ENCODE measurements around the gene NUP210L.

Gene NUP210L

GRCh38 chr1:153962088-153963029 is 192.5 kb downstream of the NUP210L start (continued):
- peak; percentile 17 for TF ChIP-seq IKZF3 (tag by site-specific recombination; IDR thresholded peaks at IDR 0.05)
- no peak for TF ChIP-seq ZNF561 (tag by site-specific recombination; IDR thresholded peaks at IDR 0.05; ENCODE audit: borderline replicate concordance)
- no peak for TF ChIP-seq ZNF600 (tag by site-specific recombination; IDR thresholded peaks at IDR 0.05)
- no peak for TF ChIP-seq ZNF274 (IDR thresholded peaks at IDR 0.05; ENCODE audit: low read length)
- TF ChIP-seq ZNF274 (tag by site-specific recombination; IDR thresholded peaks at IDR 0.05; ENCODE audit: borderline replicate concordance), result no peak
- TF ChIP-seq ZNF76 (tag by site-specific recombination; IDR thresholded peaks at IDR 0.05; ENCODE audit: borderline replicate concordance, low read depth), result peak; percentile 82
- TF ChIP-seq ZNF266 (tag by site-specific recombination; IDR thresholded peaks at IDR 0.05; ENCODE audit: low read depth), result no peak
- no peak for TF ChIP-seq ZSCAN4 (tag by site-specific recombination; IDR thresholded peaks at IDR 0.05)
- TF ChIP-seq ZNF777 (tag by site-specific recombination; IDR thresholded peaks at IDR 0.05; ENCODE audit: borderline replicate concordance), result no peak
- TF ChIP-seq ZNF670 (tag by site-specific recombination; IDR thresholded peaks at IDR 0.05; ENCODE audit: low read depth), result no peak
- no peak for TF ChIP-seq ZNF623 (tag by site-specific recombination; IDR thresholded peaks at IDR 0.05)
- peak; percentile 79 for TF ChIP-seq ZNF423 (tag by site-specific recombination; IDR thresholded peaks at IDR 0.05)

GRCh38 chr1:153961421-153961820 is 193.5 kb downstream of the NUP210L start:
- H3K4me1 ChIP-seq (ENCODE audit: control insufficient read depth, insufficient read depth, low read length), result peaks cover 13% of the 10 kb centered on the region; the same call in 1 of the 2 replicates
- H3K36me3 ChIP-seq (ENCODE audit: control insufficient read depth in 2 of 2, insufficient read depth in 1 of 2, low read length in 2 of 2), result peaks cover 0 to 31% of the 10 kb centered on the region in 2 experiments; a peak in 2 of 3 replicates
- H3K27ac ChIP-seq (ENCODE audit: extremely low read depth, low read depth, low read length), result no peak overlapping the region
- ChIA-PET POLR2A (interaction anchor here (3.0 kb wide), 1 partner anchor 16 kb away, joined by 58 read pairs; the partner anchor contains the start of gene JTB), CTCF (no interaction called here)
- no peak overlapping the region for H3K4me3 ChIP-seq (ENCODE audit: low read depth, low read length)
- no peaks in the 10 kb centered on the region for H3K9me3 ChIP-seq (ENCODE audit: control insufficient read depth, insufficient read depth, low read depth, low read length)
- TF ChIP-seq ZNF292 (tag by site-specific recombination; IDR thresholded peaks at IDR 0.05; ENCODE audit: borderline replicate concordance, low read depth), result no peak
- no peak for TF ChIP-seq ZNF639 (tag by site-specific recombination; IDR thresholded peaks at IDR 0.05)
- TF ChIP-seq IKZF3 (tag by site-specific recombination; IDR thresholded peaks at IDR 0.05), result no peak
- no peak for TF ChIP-seq ZNF561 (tag by site-specific recombination; IDR thresholded peaks at IDR 0.05; ENCODE audit: borderline replicate concordance)
- no peak for TF ChIP-seq ZNF785 (tag by site-specific recombination; IDR thresholded peaks at IDR 0.05)
- no peak for TF ChIP-seq ZNF16 (tag by site-specific recombination; IDR thresholded peaks at IDR 0.05; ENCODE audit: low read depth)
- no peak for TF ChIP-seq ZNF248 (tag by site-specific recombination; IDR thresholded peaks at IDR 0.05)
- no peak for TF ChIP-seq ZNF473 (tag by site-specific recombination; IDR thresholded peaks at IDR 0.05)
- TF ChIP-seq ZNF138 (tag by site-specific recombination; IDR thresholded peaks at IDR 0.05; ENCODE audit: borderline replicate concordance), result no peak
- TF ChIP-seq RBAK (tag by site-specific recombination; IDR thresholded peaks at IDR 0.05), result no peak
- TF ChIP-seq ZNF423 (tag by site-specific recombination; IDR thresholded peaks at IDR 0.05), result no peak
- no peak for TF ChIP-seq INSM2 (tag by site-specific recombination; IDR thresholded peaks at IDR 0.05)
- no peak for TF ChIP-seq PATZ1 (tag by site-specific recombination; IDR thresholded peaks at IDR 0.05)
- TF ChIP-seq ZNF513 (tag by site-specific recombination; IDR thresholded peaks at IDR 0.05), result no peak
- TF ChIP-seq ZFHX2 (tag by site-specific recombination; conservative IDR thresholded peaks at IDR 0.05), result no peak
